Measurements from ENCODE around the gene BIN2.

The BIN2 gene

GRCh38 chr12:51253276-51253675 is 70.7 kb downstream of the BIN2 start:
- DNase-seq, result no peak

- DNase-seq, result no peak
Observed at GRCh38 chr12:51247523-51248206, 76.3 kb downstream of the BIN2 start.

- DNase-seq, result peak; percentile 49
Observed at GRCh38 chr12:51246254-51246853, 77.6 kb downstream of the BIN2 start.

- no peak for DNase-seq
Observed at GRCh38 chr12:51245476-51246253, 78.3 kb downstream of the BIN2 start.

- no peak for DNase-seq
Observed at GRCh38 chr12:51244269-51244668, 79.7 kb downstream of the BIN2 start.

GRCh38 chr12:51242876-51243275 is 81.1 kb downstream of the BIN2 start:
- no peak for DNase-seq

- DNase-seq, result no peak
Observed at GRCh38 chr12:51242120-51242519, 81.9 kb downstream of the BIN2 start.

- no peak for DNase-seq
Observed at GRCh38 chr12:51240971-51241370, 83.0 kb downstream of the BIN2 start.

GRCh38 chr12:51238510-51239334 is 85.3 kb downstream of the BIN2 start, which contains the start of gene DAZAP2:
Gene DAZAP2 (plus strand): TSS chr12:51238826. CDS start chr12:51238908, 82 bp downstream.
- peak; percentile 96 for DNase-seq

GRCh38 chr12:51238037-51238509 is 85.9 kb downstream of the BIN2 start:
- DNase-seq, result peak; percentile 21

GRCh38 chr12:51234530-51234929 is 89.4 kb downstream of the BIN2 start:
- DNase-seq, result no peak

GRCh38 chr12:51232642-51233041 is 91.3 kb downstream of the BIN2 start:
- no peak for DNase-seq

All from CD4-positive, alpha-beta T cell treated with Interleukin-4 for 4 hours (primary cell).